CD14-positive monocyte (primary cell): Measurements from ENCODE around the gene GPC6. TPM values are rescaled to one million over a fixed set of nuclear protein-coding genes. Genes with fewer than 3 reads are reported as not detected.

Source experiments
- DNase-seq, 3 donors: peaks; one replicate each; pipeline ENCODE4 v3.0.0-alpha.2; 2011 to 2022
- H2AFZ ChIP-seq: 2 replicates; pipeline ENCODE4 v1.6.0; 2012; ENCODE audit warnings: mild to moderate bottlenecking, low read depth, low read length, inconsistent platforms; ENCODE audit not compliant: insufficient read depth, poor library complexity, severe bottlenecking
- H3K27ac ChIP-seq, 2 donors: 1 replicate in 1 of 2; 2 replicates in 1 of 2; pipeline ENCODE4 v1.5.1; 2012 to 2013; ENCODE audit warnings: low read length in 2 of 2, control low read depth in 1 of 2, inconsistent platforms in 1 of 2, low read depth in 1 of 2, mild to moderate bottlenecking in 1 of 2
- H3K27me3 ChIP-seq, 2 donors: one replicate each; pipeline versions ENCODE4 v1.6.0 to v1.6.1; 2011 to 2013; ENCODE audit warnings: low read length in 2 of 2; ENCODE audit not compliant: control insufficient read depth in 2 of 2, insufficient read depth in 2 of 2
- H3K36me3 ChIP-seq, 2 donors: replicated peaks in 1 of 2; 1 replicate in 1 of 2; 2 replicates in 1 of 2; pipeline versions ENCODE4 v1.5.1 to v1.6.1; 2012 to 2013; ENCODE audit warnings: low read length in 2 of 2, control low read depth in 1 of 2, inconsistent platforms in 1 of 2, mild to moderate bottlenecking in 1 of 2; ENCODE audit not compliant: insufficient read depth in 2 of 2, control insufficient read depth in 1 of 2
- H3K4me1 ChIP-seq, 2 donors: 1 replicate in 1 of 2; 2 replicates in 1 of 2; pipeline versions ENCODE4 v1.5.1 to v1.6.1; 2012 to 2013; ENCODE audit warnings: low read length in 2 of 2, control low read depth in 1 of 2, inconsistent platforms in 1 of 2, mild to moderate bottlenecking in 1 of 2, moderate library complexity in 1 of 2; ENCODE audit not compliant: insufficient read depth in 2 of 2, control insufficient read depth in 1 of 2
- H3K4me2 ChIP-seq: replicated peaks from 2 replicates; pipeline ENCODE3; 2012; ENCODE audit warnings: low read length, moderate library complexity, mild to moderate bottlenecking; ENCODE audit not compliant: poor library complexity, severe bottlenecking; ENCODE audit errors: extremely low read depth
- H3K4me3 ChIP-seq, 3 experiments: fragments of 200-600 bp in 1 of 3; sonication (generic) in 1 of 3; replicated peaks in 1 of 3; 1 replicate in 2 of 3; 2 replicates in 1 of 3; pipeline ENCODE4 v1.5.1; 2011 to 2013; ENCODE audit warnings: low read length in 3 of 3, mild to moderate bottlenecking in 3 of 3, control low read depth in 2 of 3, low read depth in 2 of 3, inconsistent platforms in 1 of 3, moderate library complexity in 1 of 3
- H3K79me2 ChIP-seq: 2 replicates; pipeline ENCODE4 v1.6.0; 2012; ENCODE audit warnings: mild to moderate bottlenecking, control low read depth, inconsistent platforms, low read length, moderate library complexity; ENCODE audit not compliant: insufficient read depth
- H3K9ac ChIP-seq: 2 replicates; pipeline ENCODE4 v1.6.0; 2017; ENCODE audit warnings: low read length, mild to moderate bottlenecking; ENCODE audit not compliant: insufficient read depth, poor library complexity, severe bottlenecking
- H3K9me3 ChIP-seq, 2 donors: replicated peaks in 1 of 2; 1 replicate in 1 of 2; 2 replicates in 1 of 2; pipeline versions ENCODE4 v1.5.1 to v1.6.1; 2012 to 2013; ENCODE audit warnings: low read length in 2 of 2, control low read depth in 1 of 2; ENCODE audit not compliant: control insufficient read depth in 1 of 2, insufficient read depth in 1 of 2
- H4K20me1 ChIP-seq: 2 replicates; pipeline ENCODE4 v1.6.0; 2012; ENCODE audit warnings: mild to moderate bottlenecking, low read length, control low read depth, moderate library complexity; ENCODE audit not compliant: insufficient read depth
- H3K27ac Mint-ChIP-seq, 7 donors: one replicate each; pipeline ENCODE4 v1.8.0; 2020; ENCODE audit warnings: mild to moderate bottlenecking in 7 of 7, mixed read lengths in 7 of 7, moderate library complexity in 6 of 7, inconsistent platforms in 2 of 7
- H3K27me3 Mint-ChIP-seq, 3 donors: one replicate each; pipeline ENCODE4 v1.8.0; 2021 to 2022; ENCODE audit warnings: low read depth in 3 of 3, mild to moderate bottlenecking in 3 of 3, mixed read lengths in 3 of 3, moderate library complexity in 3 of 3, inconsistent platforms in 1 of 3
- H3K36me3 Mint-ChIP-seq, 2 donors: one replicate each; pipeline ENCODE4 v1.8.0; 2020; ENCODE audit warnings: mixed read lengths in 2 of 2, inconsistent platforms in 1 of 2, mild to moderate bottlenecking in 1 of 2
- H3K4me1 Mint-ChIP-seq: one replicate; pipeline ENCODE4 v1.8.0; 2020; ENCODE audit warnings: mild to moderate bottlenecking, mixed read lengths
- H3K4me3 Mint-ChIP-seq, 2 donors: one replicate each; pipeline ENCODE4 v1.8.0; 2020; ENCODE audit warnings: mild to moderate bottlenecking in 2 of 2, mixed read lengths in 2 of 2, moderate library complexity in 1 of 2
- H3K9me3 Mint-ChIP-seq, 7 donors: one replicate each; pipeline ENCODE4 v1.8.0; 2020 to 2022; ENCODE audit warnings: mixed read lengths in 7 of 7, mild to moderate bottlenecking in 6 of 7, moderate library complexity in 6 of 7, inconsistent platforms in 2 of 7
- CTCF ChIP-seq: fragments of 200-600 bp; IDR thresholded peaks from one replicate; pipeline ENCODE4 v1.8.0; 2022; ENCODE audit warnings: antibody characterized with exemption, mild to moderate bottlenecking
- WGBS: methylation state at CpG from one replicate; pipeline ENCODE4 v1.1.5; 2013; ENCODE audit warnings: missing lambda C conversion rate; ENCODE audit not compliant: insufficient coverage; 5-methylcytosine and 5-hydroxymethylcytosine counted together
- intact Hi-C, 2 donors: fragments of 100-400 bp; cut with micrococcal nuclease; formaldehyde crosslinking; loops; one replicate each; pipeline versions ENCODE4 v1.15.0 to v1.15.1; 2023
- polyA plus RNA-seq, 3 donors: library from polyadenylated mRNA; depleted of rRNA in 1 of 3; unstranded in 2 of 3; stranded (reverse) in 1 of 3; fragments of 300-500 nt in 2 of 3; fragments of >200 nt in 1 of 3; fragmentation: Illumina TruSeq in 2 of 3; gene quantifications; 1 replicate in 2 of 3; 2 replicates in 1 of 3; pipeline ENCODE4 v1.2.3, GENCODE V29; 2012 to 2021

The GPC6 gene
- polyA plus RNA-seq, 3 donors = not detected

- Mint-ChIP-seq H3K4me3 (no peak overlapping the region), H3K36me3 (no peaks in the 10 kb centered on the region), H3K4me1 (no peaks in the 10 kb centered on the region), H3K9me3 (peaks cover 3 to 8% (median 5%) of the 10 kb centered on the region in 7 donors), H3K27ac (no peak overlapping the region), H3K27me3 (no peaks in the 10 kb centered on the region)
- H3K9ac ChIP-seq = no peak overlapping the region
- H3K9me3 ChIP-seq = peaks cover 0 to 12% of the 10 kb centered on the region in 2 donors
- H3K36me3 ChIP-seq = no peaks in the 10 kb centered on the region
- H3K27me3 ChIP-seq = no peaks in the 10 kb centered on the region
- intact Hi-C loops = no loop called here
- H4K20me1 ChIP-seq = no peaks in the 10 kb centered on the region
- no peaks in the 10 kb centered on the region for H3K4me1 ChIP-seq
- WGBS = 100% methylated on average over 1 of the region's 3 CpGs
- H3K4me3 ChIP-seq = no peak overlapping the region
- no peak overlapping the region for H2AFZ ChIP-seq
- no peaks in the 10 kb centered on the region for H3K79me2 ChIP-seq
- no peak for TF ChIP-seq CTCF
- H3K27ac ChIP-seq = no peak overlapping the region
- H3K4me2 ChIP-seq = no peak overlapping the region
- no peak for DNase-seq
Measured at GRCh38 chr13:93344048-93344705, 117.6 kb downstream of the GPC6 start.

GRCh38 chr13:93345024-93345423 lies 118.4 kb downstream of the GPC6 start:
- H3K9me3 ChIP-seq = peaks cover 0 to 12% of the 10 kb centered on the region in 2 donors
- DNase-seq = no peak
- H3K36me3 ChIP-seq = no peaks in the 10 kb centered on the region
- H3K4me1 ChIP-seq = no peaks in the 10 kb centered on the region
- H3K27ac Mint-ChIP-seq = no peak overlapping the region
- no peaks in the 10 kb centered on the region for H3K36me3 Mint-ChIP-seq
- H3K4me3 ChIP-seq = no peak overlapping the region
- no peaks in the 10 kb centered on the region for H3K79me2 ChIP-seq
- no peak overlapping the region for H3K4me3 Mint-ChIP-seq
- no peaks in the 10 kb centered on the region for H3K27me3 Mint-ChIP-seq
- no peak overlapping the region for H3K4me2 ChIP-seq
- no peaks in the 10 kb centered on the region for H4K20me1 ChIP-seq
- no peak overlapping the region for H2AFZ ChIP-seq
- no peak overlapping the region for H3K27ac ChIP-seq
- H3K27me3 ChIP-seq = no peaks in the 10 kb centered on the region
- H3K9me3 Mint-ChIP-seq = peaks cover 2 to 7% (median 5%) of the 10 kb centered on the region in 7 donors
- TF ChIP-seq CTCF = no peak
- no peaks in the 10 kb centered on the region for H3K4me1 Mint-ChIP-seq
- H3K9ac ChIP-seq = no peak overlapping the region
- intact Hi-C loops = no loop called here
